COR-L47 (cell line): ENCODE results near the gene EFNA5.

Experiments used
- DNase-seq: peaks from one replicate; lab custom pipeline; 2025; lab: John Stamatoyannopoulos, UW

The EFNA5 gene

DNA sequence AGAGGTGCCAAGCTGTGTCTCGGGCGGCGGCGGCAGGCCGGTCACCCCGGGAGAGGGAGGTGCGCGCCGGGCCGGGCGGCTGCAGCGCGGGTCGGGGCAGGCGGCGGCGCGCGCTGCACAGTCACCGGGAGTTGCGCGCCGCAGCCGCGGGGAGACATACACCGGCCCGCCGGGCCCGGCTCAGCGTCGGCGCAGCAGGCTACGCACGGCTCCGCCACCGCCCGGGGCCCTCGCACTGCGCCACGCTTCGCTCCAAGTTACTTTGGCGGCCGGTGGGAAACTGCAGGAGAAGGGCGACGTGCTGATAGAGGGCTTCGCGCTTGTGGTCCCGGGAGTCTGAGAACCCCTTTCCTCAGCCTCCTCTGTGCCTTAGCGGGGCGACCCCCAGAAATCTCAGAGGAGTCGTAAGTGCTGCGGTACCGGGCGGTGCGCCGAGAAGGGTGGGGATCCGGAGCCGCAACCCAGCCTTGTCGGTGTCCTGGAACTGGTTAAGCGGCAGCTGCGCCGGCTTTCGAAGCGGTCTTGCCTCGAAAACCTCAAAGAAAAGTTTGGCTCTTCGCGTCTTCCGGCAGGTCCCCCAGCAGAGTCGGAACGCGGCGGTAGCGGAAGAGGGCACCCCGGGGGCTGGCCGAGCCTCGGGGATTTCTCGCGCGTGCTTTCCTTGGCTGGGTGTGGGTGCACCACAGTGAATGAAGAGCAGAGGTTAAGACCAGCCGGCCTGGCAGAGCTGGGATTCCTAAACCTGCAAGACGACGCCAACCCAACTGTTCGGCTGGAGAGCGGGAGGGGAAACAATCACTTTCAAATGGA, at the start of gene EFNA5:
EFNA5 (minus strand) TSS at position 6 of the 810 bp plus-strand sequence.
- peak; percentile 62 for DNase-seq

DNA sequence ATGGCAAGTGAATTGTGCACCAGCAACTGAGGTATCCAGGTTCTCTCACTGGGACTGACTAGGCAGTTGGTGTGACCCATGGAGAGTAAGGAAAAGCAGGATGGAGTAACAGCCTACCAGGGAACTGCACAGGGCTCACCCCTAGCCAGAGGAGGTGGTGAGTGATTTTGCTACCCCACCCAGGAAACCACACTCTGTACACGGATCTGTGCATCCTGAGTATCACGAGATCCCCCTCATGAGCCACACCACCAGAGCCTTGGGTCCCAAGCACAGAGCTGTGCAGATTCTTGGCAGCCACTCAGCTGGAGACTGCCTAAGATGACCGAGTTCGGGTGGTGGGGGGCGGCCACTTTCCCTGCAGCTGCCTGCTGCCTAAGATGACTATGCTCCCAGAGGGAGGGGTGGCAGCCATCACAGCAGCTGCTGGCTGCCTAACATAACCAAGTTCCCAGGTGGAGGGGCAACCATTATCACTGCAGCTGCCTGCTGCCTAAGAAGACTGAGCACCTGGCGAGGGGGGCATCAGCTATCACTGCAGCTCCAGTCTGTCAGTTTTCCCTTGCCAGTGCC, 48.4 kb upstream of the EFNA5 start:
- no peak for DNase-seq

DNA sequence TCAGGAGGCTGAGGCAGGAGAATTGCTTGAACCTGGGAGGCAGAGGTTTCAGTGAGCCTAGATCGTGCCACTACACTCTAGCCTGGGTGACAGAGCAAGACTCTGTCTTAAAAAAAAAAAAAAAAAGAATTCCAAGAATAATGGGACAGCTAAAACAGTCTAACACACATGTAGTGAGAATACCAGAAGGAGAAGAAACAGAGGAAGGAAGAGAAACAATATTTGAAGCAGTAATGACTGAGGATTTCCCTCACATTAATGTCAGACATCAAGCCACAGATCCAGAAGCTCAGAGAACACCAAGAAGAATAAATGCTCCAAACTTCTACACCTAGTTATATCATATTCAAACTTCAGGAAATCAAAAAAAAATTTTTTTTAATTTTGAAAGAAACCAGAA, 47.1 kb upstream of the EFNA5 start:
- no peak for DNase-seq

DNA sequence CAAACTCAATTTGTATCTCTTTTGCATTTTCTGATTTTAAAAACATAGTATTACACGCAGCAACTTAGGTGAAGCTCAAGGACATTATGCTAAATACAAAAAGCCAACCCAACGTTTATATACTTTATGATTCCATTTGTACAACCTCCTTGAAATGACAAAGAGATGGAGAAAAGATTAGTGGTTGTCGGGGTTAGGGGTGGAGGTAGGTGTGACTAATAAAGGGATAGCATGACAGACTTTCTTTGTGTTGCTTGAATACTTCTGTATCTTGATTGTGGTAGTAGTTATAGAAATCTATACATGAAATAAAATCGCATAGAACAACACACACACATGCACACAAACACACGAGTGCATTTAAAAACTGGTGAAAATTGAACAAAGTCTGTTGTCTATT, 42.5 kb upstream of the EFNA5 start:
- no peak for DNase-seq

DNA sequence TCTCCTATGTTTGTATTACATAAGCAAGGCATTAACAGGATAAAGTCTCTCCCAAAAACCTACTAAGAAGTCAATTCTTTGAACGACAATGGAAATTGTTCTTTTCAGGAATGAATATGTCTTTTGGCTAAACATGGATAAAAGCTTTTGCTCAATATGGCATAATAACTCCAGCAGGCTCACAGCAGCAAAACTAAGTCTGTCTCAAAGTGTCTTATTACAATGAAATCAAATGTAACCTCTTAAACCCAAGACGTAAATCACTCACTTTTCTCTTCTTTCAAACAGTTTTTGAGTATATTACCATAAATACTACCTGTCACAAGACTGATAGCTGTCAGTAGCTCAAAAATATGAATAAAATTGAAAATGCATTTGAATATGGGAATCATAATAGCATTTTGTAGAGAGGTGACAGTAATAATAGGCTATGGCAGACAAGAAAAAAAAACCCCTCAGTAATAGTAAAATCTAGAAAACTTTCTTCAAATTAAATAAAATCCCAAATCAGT, 41.7 kb upstream of the EFNA5 start:
- no peak for DNase-seq

DNA sequence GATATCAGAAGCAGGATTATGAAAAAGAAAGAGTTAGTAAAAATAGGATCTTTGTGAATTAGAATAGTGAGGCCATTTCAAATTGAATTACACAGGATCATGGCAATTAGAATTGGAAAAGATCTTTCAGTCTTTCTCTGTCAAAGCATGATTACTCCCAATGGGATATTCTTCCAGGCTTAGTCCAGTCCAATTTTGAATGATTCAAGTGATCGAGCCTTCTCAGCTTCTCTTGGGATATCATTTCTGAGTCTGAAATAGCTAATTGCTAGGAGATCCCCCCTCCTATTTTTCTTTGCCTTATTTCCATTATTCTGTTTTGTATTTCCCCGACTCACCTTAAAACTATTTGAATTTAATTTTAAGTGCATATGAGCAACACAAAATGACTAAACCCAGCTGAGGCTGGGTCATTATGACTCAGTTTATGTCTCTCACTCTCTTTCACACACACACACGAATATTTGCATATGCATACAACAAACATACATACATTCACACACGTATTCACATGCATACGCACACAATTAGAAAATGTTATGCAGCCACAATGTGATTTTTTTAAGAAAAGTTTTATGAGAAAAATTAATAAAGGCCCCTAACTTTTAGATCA, 34.8 kb upstream of the EFNA5 start:
- no peak for DNase-seq

DNA sequence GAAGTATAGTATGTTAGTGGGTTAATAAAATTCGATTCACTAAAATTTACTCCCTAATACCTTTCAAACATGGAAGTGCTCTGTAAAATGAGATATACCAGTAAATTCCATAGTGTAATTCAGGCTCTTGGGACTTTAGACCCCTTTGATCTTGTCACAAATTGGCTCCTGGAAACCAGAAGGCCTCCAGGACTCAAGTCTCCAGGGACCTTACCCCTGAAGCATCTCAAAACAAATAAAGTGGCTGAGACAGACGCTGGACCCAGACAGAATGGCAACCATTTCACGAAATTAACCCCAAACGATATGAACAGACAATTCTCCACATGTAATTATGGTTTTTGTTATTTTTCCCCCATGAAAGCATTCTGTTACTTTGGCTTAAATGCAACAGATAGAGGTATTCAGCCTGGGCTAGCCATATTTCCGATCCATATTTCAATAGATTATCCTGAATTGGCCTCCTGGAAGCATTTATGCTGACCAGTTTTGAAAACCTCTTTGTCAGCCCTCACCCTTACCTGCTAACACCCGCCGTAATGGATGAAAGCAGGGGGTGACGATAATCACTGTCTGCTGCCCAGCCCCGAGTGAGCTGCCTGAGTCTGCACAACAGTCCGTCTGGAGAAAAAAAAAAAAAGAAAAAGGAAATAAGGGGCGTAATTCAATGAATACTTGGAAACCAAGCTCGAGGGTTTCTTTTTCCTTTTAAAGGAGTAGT, 34.1 kb upstream of the EFNA5 start:
- DNase-seq = no peak

DNA sequence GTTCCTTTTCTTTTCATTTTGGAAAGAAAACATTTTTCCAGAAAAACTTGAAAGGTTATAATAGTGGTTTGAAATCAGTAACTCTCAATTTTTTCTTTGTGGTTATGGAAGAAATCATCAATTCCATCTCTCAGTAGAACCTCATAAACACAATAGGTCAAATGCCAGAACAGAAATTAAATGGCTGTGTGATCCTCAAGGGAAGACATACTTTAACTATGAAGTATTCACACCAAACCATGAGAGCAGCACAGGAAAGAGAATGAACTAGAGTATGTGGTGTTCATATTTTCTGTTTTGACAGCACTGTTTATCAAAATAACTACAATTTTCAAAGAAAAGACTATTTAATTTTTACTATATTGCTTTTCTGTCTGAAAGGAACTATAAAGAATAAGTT, 29.7 kb upstream of the EFNA5 start:
- no peak for DNase-seq

DNA sequence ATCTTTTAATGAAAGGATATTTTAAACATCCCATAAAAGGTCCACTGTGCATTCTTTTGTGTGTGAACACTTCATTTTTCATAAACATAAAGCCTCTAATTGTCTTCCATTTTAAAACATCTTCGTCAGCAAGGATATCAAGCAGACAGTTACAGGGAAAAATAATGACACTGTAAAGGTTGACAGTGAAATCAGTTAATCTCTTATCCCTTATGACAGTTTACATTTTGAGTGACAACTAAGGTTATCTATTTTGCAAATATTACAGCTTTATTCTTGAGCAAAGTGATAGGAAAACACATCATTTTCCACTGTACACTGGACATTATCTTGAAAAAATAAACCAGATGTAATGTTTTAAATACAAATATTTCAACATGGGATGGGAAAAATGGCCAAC, 28.7 kb upstream of the EFNA5 start:
- DNase-seq = no peak

DNA sequence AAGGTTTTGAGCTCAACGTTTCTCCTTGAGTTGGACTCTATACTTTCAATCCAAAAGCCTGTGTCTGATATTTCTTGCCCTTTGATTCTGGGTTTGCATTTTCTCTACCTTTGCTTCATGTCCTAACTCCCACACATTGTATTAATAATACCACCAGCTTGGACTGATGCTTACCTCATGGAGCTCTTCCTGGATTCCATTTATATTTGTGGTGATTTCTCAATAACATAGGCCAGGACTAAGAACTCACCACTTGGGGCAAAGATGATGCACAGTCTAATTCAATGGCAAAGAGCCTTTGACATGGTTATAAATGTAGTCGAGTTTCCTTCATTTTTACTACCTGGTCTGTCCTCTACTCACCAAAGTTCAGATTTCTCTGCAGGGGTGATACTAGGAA, 27.5 kb upstream of the EFNA5 start:
- no peak for DNase-seq

DNA sequence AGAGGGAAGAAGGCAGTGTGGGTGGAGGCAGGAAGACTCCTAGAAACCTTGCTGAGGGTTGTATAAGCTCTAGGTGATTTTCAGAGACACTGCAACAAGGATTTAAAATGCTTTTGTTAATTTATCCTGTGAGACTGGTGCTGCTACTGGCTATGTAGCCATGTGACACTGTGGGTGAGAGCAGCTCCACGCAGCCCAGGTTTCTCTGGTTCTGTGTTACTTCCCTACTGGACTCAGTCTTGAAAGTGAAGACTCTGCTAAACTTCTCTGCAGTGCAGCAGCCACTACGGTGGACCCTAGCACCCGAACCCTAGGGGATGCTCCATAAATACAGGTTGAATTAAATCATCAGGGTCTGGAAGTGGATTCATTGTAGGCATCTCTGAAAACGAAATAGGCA, 25.8 kb upstream of the EFNA5 start:
- DNase-seq = no peak

DNA sequence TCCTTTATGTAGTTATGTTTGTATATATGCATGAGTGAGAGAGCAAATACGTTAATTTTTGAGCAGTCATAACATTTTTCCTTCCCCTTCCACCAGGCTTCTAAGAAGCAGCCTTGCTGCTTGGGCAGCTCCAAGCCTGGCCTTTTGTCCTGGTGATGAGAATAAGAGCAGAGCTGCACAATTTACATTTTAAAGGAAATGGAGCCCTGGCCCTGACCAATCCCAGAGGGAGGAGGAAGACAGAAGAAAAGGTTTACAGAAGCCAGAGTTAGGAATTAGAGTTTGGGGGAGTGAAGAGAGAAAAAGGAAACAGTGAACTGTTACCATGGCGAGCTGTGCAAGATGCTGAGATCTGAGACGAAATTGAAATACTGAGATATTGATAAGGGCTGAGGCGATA, 25.3 kb upstream of the EFNA5 start:
- DNase-seq = no peak

DNA sequence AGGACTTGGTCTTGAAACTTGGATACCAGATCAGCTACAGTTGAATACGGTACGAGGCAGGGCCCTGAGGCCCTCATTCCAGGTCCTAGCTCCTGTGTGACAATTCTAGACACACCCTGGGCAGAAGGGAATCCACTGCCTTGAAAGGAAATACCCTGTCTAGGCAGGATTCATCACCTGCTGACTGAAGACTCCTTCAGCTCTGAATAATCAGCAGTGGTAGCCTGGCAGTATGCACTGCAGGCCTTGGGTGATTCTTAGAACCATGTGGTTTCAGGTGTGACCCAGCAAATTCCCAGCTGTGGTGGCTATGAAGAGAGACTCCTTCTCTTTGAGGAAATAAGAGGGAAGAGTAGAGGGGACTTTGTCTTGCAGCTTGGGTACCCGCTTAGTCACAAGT, 17.2 kb upstream of the EFNA5 start:
- DNase-seq = no peak

DNA sequence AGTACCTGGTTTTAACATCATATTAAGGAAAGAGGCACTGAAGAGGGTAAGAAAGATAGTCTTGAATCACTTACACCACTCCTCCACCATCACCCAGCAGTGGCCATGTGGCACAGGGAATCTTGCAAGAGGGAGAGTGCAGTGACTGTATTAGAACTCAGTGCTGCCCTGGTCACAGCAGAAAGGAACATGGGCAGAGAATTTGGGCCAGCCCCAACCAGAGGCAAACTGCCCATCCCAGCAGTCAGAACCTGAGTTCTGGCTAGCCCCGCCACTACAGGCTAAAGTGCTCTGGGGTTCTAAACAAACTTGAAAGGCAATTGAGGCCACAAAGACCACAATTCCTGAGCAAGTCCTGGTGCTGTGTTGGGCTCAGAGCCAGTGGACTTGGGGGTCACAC, 16.7 kb upstream of the EFNA5 start:
- no peak for DNase-seq

DNA sequence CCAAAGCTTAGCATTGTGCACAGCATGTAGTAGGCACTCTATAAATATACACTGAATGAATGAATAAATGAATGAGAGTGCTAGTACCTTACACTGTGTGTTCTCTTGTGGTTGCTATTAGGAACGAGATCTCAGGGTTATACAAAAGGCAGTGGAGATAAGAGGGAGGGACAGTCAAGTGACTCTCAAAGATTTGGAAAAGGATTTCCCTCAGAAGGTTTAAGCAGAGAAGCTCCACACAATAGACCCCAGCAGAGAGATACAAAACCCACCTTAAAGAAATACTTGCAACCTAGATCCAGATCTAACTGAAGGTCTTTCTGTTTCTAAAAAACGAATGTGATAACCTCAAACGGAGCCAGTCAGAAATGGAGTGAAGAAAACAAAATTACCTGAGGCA, 11.8 kb upstream of the EFNA5 start:
- no peak for DNase-seq

DNA sequence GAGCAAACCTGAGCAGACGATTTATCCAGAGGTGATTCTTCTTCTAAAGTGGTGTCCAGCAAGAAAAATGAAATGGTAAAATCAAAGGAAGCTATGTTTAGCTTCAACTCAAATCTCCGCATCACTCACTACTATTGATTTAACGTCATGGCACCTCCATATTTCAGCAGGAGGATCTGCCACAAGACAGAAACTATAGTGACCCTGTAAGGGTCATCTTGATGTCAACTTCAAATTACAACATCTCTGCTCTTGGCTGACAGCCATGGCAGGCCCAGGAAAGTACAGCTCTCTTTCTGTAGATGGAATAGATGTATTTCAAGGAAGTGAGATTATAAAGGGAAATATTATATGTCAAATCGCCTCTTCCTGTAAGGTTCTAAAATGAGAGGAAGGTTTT, 10.1 kb upstream of the EFNA5 start:
- DNase-seq = no peak

DNA sequence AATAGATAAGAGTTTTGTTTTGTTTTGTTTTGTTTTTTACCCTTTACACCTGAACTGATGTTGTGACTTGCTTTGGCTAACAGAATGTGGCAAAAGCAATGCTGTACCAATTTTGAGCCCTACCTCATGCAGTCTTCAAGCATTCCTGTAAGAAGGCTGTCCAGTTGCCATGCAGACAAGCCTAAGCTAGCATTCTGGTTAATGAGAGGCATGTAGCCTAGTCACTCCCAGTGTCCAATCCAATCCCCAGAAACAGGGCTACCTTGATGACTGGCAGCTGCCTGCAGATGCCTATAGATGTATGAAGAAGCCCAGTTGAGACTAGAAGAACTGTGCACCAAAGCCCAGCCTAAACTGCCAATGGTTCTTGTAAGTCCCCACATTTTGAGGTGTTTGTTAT, 9.4 kb upstream of the EFNA5 start:
- DNase-seq = no peak

DNA sequence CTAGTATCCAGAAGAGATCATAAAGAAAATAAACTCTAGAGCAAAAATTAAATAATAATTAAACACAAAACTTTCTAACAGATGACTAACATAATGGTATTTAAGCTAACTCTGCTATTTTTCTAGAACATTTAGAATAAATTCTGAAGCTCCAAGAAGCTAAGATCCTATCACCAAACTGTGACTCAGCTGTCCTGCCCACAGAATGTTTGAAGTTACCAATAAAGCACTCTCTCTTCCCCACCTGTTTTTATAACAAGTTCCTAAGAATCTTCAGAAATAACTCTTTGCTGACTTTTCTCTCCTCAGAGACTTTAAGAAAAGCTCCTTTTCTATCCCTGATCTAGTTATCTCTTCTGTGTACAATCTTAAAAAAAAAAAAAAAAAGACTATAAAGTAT, 6.0 kb upstream of the EFNA5 start:
- no peak for DNase-seq

DNA sequence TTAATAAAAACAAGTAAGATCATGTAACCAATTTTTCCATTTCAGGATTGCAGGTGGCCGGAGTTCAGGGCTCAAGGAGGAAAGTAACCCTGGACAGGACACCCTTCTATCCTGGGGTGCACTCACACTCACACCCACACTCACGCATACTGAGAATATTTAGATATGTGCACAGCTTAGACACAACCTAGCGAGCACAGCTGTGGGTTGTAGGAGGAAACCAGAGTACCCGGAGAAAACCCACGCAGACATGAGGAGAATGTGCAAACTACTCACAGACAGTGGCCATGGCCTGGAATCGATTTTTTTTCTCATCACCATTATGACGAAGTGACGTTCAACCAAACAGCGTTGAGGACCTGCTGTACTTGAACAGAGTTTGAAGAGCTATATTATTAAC, 4.5 kb upstream of the EFNA5 start:
- no peak for DNase-seq

DNA sequence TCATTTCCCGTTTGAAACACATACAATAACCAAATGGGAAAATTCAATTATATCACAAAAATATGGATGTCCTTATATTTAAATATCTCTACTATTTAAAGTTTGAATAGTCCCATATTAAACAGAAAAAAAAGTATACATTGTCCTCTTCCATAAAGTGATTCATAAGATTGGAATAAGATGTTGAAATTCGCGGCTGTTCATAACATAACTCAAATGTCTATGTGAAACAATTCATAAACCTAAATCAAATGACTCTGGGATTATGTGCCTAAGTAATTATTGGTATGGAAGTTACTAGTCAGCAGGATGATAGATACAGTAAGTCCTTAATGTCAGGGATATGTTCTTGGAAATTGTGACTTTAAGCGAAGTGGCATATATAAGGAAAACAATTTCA, 3.9 kb upstream of the EFNA5 start:
- DNase-seq = no peak

DNA sequence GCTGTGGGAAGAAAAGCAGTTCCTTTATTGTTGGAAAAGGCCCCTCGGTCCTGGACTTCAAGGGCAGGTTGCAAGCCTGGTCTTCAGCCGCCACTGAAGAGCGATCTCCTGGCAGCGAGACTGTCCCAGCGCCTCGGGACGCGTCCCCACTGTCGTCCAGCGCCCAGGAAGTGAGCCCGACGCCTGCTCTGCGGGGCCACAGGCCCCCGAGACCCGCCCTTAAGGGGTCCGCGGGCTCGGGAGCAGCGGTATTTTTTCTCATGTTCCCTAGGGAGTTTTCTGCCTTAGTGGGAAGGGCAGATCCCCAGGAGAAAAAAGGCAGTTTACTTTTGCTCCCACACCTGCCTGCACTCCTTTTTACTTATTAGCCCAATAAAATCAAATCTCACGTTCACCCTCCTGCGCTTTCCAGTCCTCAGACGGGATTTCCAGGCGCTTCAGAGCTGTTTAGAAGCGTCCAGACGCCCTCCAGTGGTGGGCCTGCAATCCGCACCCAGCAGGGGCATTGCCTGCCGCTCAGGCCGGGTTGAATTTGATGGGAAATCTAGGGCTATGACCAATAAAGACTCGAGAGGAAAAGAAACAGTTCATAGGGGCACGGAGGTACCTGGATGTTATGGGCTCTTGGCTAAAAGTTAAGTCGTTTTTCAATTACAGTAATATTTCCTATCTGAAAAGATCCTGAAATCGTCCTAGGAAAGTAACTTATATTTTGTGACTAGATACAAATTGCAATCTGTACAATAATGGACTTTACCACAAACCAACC, 2.8 kb upstream of the EFNA5 start:
- DNase-seq = peak; percentile 92

DNA sequence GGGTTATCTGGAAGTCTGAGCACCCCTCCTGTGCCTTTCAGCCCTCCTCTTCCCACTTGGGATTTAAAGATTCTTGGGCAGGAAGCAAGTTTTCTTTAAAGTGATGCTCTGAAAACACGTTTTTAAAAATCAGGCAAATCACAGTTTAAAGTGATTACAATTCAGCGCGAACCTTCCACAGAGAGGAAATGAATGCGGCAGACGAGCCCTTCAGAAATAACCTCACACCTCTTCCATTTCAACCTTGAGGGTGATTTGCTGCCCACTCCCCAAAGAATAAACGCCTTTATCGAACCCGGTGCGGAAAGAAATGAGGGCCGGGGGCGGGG, 2.3 kb upstream of the EFNA5 start:
- no peak for DNase-seq
